GM12801 (cell line): ENCODE data around the gene CA9.

Experiments
- CTCF ChIP-seq: IDR thresholded peaks from one replicate; pipeline ENCODE4 v1.5.1; 2011; ENCODE audit warnings: control low read depth; ENCODE audit not compliant: insufficient read length; ENCODE audit errors: extremely low read depth

The CA9 gene

GRCh38 chr9:35666549-35666948 is 7.2 kb upstream of the CA9 start:
- TF ChIP-seq CTCF: no peak

GRCh38 chr9:35667939-35668338 is 5.8 kb upstream of the CA9 start:
- no peak for TF ChIP-seq CTCF

GRCh38 chr9:35669331-35670145 is 4.2 kb upstream of the CA9 start:
- TF ChIP-seq CTCF: no peak

GRCh38 chr9:35674025-35674361 is 265 bp downstream of the CA9 start:
- no peak for TF ChIP-seq CTCF

- TF ChIP-seq CTCF: no peak
Measured at GRCh38 chr9:35675204-35675603, 1.5 kb downstream of the CA9 start.

- TF ChIP-seq CTCF: no peak
Measured at GRCh38 chr9:35675732-35676392, 2.1 kb downstream of the CA9 start.

GRCh38 chr9:35679091-35679490 is 5.4 kb downstream of the CA9 start:
- no peak for TF ChIP-seq CTCF
